Nephron progenitor cell (in vitro differentiated cells): ENCODE data around the gene CA7.

Experiments used
- DNase-seq: peaks from one replicate; pipeline ENCODE4 v3.0.0; 2021
- H3K27ac Mint-ChIP-seq: 2 replicates; pipeline ENCODE4 v1.8.0; 2021; ENCODE audit warnings: mild to moderate bottlenecking, moderate library complexity, mixed read lengths
- H3K27me3 Mint-ChIP-seq: 2 replicates; pipeline ENCODE4 v1.8.0; 2021; ENCODE audit warnings: mild to moderate bottlenecking, low read depth, mixed read lengths; ENCODE audit not compliant: poor library complexity
- H3K36me3 Mint-ChIP-seq: 2 replicates; pipeline ENCODE4 v1.8.0; 2021; ENCODE audit warnings: low read depth, mixed read lengths
- H3K4me1 Mint-ChIP-seq: 2 replicates; pipeline ENCODE4 v1.8.0; 2021; ENCODE audit warnings: mixed read lengths
- H3K4me3 Mint-ChIP-seq: 2 replicates; pipeline ENCODE4 v1.8.0; 2021; ENCODE audit warnings: mild to moderate bottlenecking, moderate library complexity, mixed read lengths
- H3K9me3 Mint-ChIP-seq: 2 replicates; pipeline ENCODE4 v1.8.0; 2021; ENCODE audit warnings: mild to moderate bottlenecking, moderate library complexity, mixed read lengths
- CTCF ChIP-seq: fragments of 200-600 bp; sonication (generic); IDR thresholded peaks from 2 replicates; pipeline ENCODE4 v1.5.0; 2021; ENCODE audit warnings: antibody characterized with exemption

The CA7 gene

DNA sequence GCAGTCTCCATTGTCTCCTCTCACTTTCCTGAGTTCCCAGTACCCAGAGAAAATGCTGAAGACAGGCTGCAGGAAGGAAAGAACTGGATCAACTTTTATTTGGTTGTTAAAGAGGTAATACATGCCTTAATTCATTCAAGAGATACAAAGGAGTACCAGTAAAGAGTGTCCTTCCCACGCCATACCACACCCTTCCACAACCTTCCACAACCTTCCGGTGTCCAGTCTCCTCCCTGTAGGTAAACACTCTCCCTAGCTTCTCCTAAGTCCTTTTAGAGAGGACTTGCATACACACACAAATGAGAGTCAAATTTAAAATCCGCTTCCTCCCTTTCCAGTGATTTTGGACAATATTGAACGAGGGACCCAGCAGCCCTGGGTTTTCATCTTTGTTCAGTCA, 2.8 kb upstream of the CA7 start:
- Mint-ChIP-seq H3K9me3 (peaks cover 15% of the 10 kb centered on the region), H3K27ac (no peak overlapping the region), H3K4me1 (no peaks in the 10 kb centered on the region), H3K4me3 (no peak overlapping the region), H3K36me3 (no peaks in the 10 kb centered on the region), H3K27me3 (peaks cover 93% of the 10 kb centered on the region)
- DNase-seq = no peak
- no peak for TF ChIP-seq CTCF

DNA sequence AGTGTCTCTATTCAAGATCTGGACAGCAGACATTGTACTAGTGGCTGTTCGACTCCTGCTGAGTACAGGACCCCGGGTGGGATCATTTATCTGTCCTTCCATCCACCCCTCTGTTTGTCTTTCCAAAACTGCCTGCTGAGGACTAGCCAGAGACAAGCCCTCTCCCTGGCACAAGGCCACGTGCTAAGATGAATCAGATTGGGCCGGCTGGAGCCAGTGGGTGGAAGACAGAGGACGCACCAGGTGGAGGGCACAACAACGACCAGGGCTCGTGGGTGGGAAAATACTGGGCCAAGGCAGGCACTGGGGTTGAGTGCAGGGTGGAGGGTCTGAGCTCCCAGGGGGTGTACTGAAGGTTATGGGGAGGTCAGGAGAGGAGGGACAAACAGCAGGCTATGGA, 1.4 kb upstream of the CA7 start:
- no peak for TF ChIP-seq CTCF
- Mint-ChIP-seq H3K9me3 (peaks cover 15% of the 10 kb centered on the region), H3K36me3 (no peaks in the 10 kb centered on the region), H3K4me3 (no peak overlapping the region), H3K4me1 (no peaks in the 10 kb centered on the region), H3K27ac (no peak overlapping the region), H3K27me3 (peaks cover 98% of the 10 kb centered on the region)
- no peak for DNase-seq

DNA sequence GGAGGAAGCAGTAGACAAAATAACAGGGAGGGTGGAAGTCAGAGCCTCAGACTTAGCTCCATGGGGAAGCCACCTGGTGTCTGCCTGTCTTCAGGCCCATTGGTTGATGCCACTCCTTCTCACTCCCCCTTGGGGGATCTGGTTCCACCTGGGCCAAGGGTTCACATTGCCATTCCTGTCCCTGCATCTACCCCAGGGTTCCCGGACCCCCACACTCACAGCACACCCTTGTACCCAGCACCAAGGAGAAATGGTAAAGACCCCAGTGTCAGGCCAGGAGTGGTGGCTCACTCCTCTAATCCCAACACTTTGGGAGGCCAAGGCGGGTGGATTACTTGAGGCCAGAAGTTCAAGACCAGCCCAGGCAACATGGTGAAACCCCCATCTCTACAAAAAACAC, 1.0 kb upstream of the CA7 start:
- H3K27me3 Mint-ChIP-seq = peaks cover 98% of the 10 kb centered on the region
- peak overlapping the region; percentile 82 for H3K4me3 Mint-ChIP-seq

GRCh38 chr16:66844009-66844341, 239 bp upstream of the CA7 start:
- no peak for DNase-seq
- H3K4me3 Mint-ChIP-seq = peak overlapping the region; percentile 82
- H3K4me1 Mint-ChIP-seq = no peaks in the 10 kb centered on the region
- H3K36me3 Mint-ChIP-seq = no peaks in the 10 kb centered on the region
- H3K27ac Mint-ChIP-seq = no peak overlapping the region
- peaks cover 6% of the 10 kb centered on the region for H3K9me3 Mint-ChIP-seq
- no peak for TF ChIP-seq CTCF
- H3K27me3 Mint-ChIP-seq = peaks cover 95% of the 10 kb centered on the region

More for the DNA sequence above, 1.0 kb upstream of the CA7 start:
- Mint-ChIP-seq H3K27ac (no peak overlapping the region), H3K4me1 (no peaks in the 10 kb centered on the region), H3K36me3 (no peaks in the 10 kb centered on the region), H3K9me3 (peaks cover 13% of the 10 kb centered on the region)
- TF ChIP-seq CTCF = no peak
- no peak for DNase-seq

DNA sequence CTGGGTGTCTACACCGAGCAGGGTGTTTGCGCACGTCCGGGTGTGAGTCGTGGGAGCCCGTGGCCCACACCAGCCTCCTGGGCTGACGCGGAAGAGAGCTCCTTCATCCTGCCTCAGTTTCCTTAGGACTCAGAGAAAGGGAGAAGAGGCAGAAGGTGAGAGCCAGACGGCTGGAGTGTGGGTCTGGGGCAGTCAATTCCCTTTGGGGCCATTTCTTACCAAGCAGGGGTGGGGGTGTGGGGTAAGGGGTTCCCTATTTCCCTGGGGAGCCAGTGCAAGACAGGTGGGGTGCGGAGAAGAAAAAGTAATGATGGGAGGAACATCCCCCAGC, 831 bp downstream of the CA7 start:
- no peak for TF ChIP-seq CTCF
- no peak for DNase-seq
- Mint-ChIP-seq H3K27me3 (peaks cover 84% of the 10 kb centered on the region), H3K27ac (no peak overlapping the region), H3K4me1 (no peaks in the 10 kb centered on the region), H3K36me3 (no peaks in the 10 kb centered on the region), H3K4me3 (peak overlapping the region; percentile 65), H3K9me3 (no peaks in the 10 kb centered on the region)

DNA sequence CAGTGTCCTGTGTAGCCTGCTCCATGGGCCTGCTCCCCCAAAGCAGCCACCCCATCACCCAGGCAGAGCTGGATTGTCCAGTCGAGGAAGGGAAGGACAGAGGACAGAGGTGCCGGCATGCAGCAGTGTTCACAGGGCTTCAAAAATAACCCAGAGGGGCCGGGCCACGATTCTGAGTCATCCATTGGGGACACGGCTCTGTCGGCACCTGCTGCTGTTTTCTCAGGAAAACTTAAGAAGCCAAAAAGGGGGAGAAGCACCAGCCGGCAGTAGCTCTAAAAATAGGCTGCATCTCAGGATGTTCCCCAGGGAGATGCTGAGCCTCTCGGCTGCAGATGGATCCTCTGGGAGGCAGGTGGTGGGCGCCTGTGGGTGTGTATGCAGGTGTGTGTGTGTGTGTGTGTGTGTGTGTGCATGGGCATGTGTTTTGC, 1.6 kb downstream of the CA7 start:
- TF ChIP-seq CTCF = no peak
- no peak overlapping the region for H3K27ac Mint-ChIP-seq
- DNase-seq = no peak
- H3K4me3 Mint-ChIP-seq = peak overlapping the region; percentile 65
- H3K27me3 Mint-ChIP-seq = peaks cover 79% of the 10 kb centered on the region
- no peaks in the 10 kb centered on the region for H3K9me3 Mint-ChIP-seq
- H3K36me3 Mint-ChIP-seq = no peaks in the 10 kb centered on the region
- peaks cover 2% of the 10 kb centered on the region for H3K4me1 Mint-ChIP-seq
